Mucosa of descending colon (tissue), 3 donors: ENCODE data around the gene RNF113B. TPM values are rescaled to one million over a fixed set of nuclear protein-coding genes. Genes with fewer than 3 reads are reported as not detected.

ENCODE experiments used
- ATAC-seq: fragments of 200-7000 bp; cut with Tn5 transposase; one replicate; pipeline ENCODE4 v1.9.1; 2020; ENCODE audit warnings: mild to moderate bottlenecking, moderate library complexity
- DNase-seq, 3 donors: peaks; one replicate each; pipeline ENCODE4 v3.0.0-alpha.2; 2020
- H3K36me3 ChIP-seq: fragments of 200-600 bp; one replicate; pipeline ENCODE4 v1.8.0; 2021; ENCODE audit warnings: low read depth, mild to moderate bottlenecking
- H3K4me1 ChIP-seq: fragments of 200-600 bp; one replicate; pipeline ENCODE4 v1.8.0; 2021; ENCODE audit warnings: low read depth, mild to moderate bottlenecking
- H3K4me3 ChIP-seq: fragments of 200-600 bp; one replicate; pipeline ENCODE4 v1.8.0; 2021; ENCODE audit warnings: mild to moderate bottlenecking
- H3K9me3 ChIP-seq: fragments of 200-600 bp; one replicate; pipeline ENCODE4 v1.8.0; 2021; ENCODE audit warnings: mild to moderate bottlenecking
- intact Hi-C, 2 donors: fragments of 100-400 bp; cut with DNase I in 1 of 2; cut with micrococcal nuclease in 1 of 2; formaldehyde crosslinking; loops; one replicate each; pipeline versions ENCODE4 v1.11.0 to v1.11.1; 2022; cut with DNase I, micrococcal nuclease
- total RNA-seq, 3 donors: library from RNA; stranded (reverse); fragmentation: NEBNext Ultra II Directional in 2 of 3; extraction: Animal tissue kit (Norgen Biotek cat#: 25700) in 2 of 3; gene quantifications; one replicate each; pipeline versions ENCODE4 v1.2.1 to v1.2.4, GENCODE V29; 2021 to 2023
- TF ChIP-seq, protein P1 (sequence below): fragments of 200-600 bp; IDR thresholded peaks from one replicate; pipeline ENCODE4 v1.8.0; 2022; ENCODE audit warnings: antibody characterized with exemption, mild to moderate bottlenecking
- donor health status: DM: no; HTN: no; CAD: no; lungs with moderate emphysema.
- donor health status: DM: no; HTN: no; CAD: no.
- donor health status: DM: no; HTN: yes; CAD: no.

The RNF113B gene
- total RNA-seq, 3 donors from 2014 or later = not detected

DNA sequence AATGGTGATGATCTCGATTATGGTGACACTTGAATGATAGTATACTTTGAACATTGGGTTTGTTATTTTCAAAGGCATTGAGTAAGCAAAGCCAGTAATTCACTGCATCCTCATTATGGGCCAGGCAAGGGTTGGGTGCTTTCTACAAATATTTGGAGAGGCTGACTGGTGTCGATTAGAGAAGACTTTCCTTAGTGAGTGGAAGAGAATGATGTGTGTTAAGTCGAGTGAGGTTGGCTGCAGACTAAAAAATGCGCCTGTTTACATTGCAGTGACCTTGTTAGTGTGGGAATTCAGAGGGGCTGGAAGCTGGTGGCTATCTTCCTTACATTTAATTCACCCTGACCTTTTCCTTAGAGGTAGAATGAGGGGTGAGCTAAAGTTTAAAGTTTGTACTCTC is 22.4 kb upstream of the RNF113B start:
- no peak for DNase-seq

DNA sequence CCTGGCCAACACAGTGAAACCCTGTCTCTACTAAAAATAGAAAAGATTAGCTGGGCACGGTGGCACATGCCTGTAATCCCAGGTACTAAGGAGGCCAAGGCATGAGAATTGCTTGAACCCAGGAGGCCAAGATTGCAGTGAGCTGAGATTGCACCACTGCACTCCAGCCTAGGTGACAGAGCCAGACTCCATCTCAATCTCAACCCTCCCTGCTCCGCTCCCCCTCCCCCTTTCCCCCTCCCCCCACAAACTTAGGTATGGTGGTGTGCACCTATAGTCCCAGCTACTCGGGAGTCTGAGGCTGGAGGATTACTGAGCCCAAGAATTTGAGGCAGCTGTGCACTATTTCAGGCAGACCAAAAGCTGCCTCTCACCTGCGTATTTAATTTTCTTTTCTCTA is 21.6 kb upstream of the RNF113B start:
- peaks cover 4% of the 10 kb centered on the region for H3K4me1 ChIP-seq

More for the DNA sequence above, 22.4 kb upstream of the RNF113B start:
- Histone ChIP-seq H3K9me3 (no peaks in the 10 kb centered on the region), H3K4me1 (peaks cover 4% of the 10 kb centered on the region), H3K4me3 (no peak overlapping the region), H3K36me3 (no peaks in the 10 kb centered on the region)
- intact Hi-C loops = no loop called here
- TF ChIP-seq, protein P1, sequence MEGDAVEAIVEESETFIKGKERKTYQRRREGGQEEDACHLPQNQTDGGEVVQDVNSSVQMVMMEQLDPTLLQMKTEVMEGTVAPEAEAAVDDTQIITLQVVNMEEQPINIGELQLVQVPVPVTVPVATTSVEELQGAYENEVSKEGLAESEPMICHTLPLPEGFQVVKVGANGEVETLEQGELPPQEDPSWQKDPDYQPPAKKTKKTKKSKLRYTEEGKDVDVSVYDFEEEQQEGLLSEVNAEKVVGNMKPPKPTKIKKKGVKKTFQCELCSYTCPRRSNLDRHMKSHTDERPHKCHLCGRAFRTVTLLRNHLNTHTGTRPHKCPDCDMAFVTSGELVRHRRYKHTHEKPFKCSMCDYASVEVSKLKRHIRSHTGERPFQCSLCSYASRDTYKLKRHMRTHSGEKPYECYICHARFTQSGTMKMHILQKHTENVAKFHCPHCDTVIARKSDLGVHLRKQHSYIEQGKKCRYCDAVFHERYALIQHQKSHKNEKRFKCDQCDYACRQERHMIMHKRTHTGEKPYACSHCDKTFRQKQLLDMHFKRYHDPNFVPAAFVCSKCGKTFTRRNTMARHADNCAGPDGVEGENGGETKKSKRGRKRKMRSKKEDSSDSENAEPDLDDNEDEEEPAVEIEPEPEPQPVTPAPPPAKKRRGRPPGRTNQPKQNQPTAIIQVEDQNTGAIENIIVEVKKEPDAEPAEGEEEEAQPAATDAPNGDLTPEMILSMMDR = no peak
- peak; percentile 61 for ATAC-seq

DNA sequence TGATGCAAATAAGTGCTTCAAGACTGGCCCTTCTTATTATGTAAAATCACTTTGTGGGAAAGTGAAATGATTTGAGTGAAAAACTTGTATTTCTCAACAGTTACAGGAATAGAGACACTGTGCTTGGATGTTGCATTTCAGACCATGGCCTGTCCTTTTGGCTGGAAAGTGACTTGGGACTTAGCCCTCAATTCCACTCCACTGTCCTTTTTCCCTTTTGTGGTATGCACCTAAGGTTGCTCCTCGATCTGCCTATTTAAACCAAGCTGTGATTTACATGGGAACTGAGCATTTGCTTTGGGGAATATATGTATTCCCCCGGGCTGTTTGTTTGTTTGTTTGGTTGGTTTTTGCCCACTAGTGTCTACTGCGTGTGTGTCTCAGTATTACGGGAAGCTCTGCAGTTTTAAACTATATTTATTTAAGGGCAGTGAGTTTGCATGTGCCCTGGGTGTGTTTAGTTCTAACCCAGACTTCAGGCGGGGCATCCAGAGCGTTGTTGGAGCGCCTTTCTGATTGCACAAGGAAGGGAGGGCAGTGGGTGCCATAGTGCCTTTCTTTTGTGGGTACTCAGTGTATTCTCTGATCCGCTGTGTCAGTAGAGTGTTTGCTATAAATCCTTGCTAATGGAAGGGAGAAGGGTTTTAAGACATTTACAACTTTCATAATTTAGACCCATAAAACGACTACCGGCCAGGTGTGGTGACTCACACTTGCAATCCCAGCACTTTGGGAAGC is 18.2 kb upstream of the RNF113B start:
- intact Hi-C loops = no loop called here
- peak; percentile 86 for ATAC-seq
- TF ChIP-seq, protein P1 = no peak
- peaks cover 9% of the 10 kb centered on the region for H3K4me1 ChIP-seq
- H3K9me3 ChIP-seq = no peaks in the 10 kb centered on the region
- no peaks in the 10 kb centered on the region for H3K36me3 ChIP-seq
- H3K4me3 ChIP-seq = no peak overlapping the region
- peak in 1 of 3 donors; percentile 53 for DNase-seq

More for the DNA sequence above, 21.6 kb upstream of the RNF113B start:
- no peaks in the 10 kb centered on the region for H3K9me3 ChIP-seq
- DNase-seq = no peak
- no peak for ATAC-seq
- H3K4me3 ChIP-seq = no peak overlapping the region
- H3K36me3 ChIP-seq = no peaks in the 10 kb centered on the region
- TF ChIP-seq, protein P1 = no peak
- intact Hi-C loops = no loop called here

DNA sequence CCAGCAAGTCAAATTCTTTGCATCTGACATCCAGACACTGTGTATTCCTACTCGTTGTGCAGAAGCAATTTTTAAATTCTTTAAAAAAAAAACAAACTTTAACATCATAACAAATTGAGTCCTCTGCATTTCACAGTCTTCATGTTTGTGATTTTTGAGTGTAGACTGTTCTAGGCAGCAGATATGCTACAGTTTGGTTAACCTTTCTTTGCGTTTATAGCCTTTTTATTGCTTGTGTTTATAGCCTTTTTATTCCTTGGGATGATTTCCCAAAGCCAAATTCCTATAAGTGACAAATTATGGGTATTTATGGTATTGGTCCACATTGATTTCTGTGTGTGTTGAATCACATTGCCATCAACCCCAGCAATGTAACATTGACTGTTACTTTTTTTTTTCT is 14.9 kb upstream of the RNF113B start:
- H3K4me1 ChIP-seq = peaks cover 9% of the 10 kb centered on the region
- H3K4me3 ChIP-seq = no peak overlapping the region
- peak; percentile 31 for ATAC-seq
- DNase-seq = no peak
- TF ChIP-seq, protein P1 = no peak
- no peaks in the 10 kb centered on the region for H3K9me3 ChIP-seq
- H3K36me3 ChIP-seq = no peaks in the 10 kb centered on the region
- intact Hi-C loops = no loop called here

DNA sequence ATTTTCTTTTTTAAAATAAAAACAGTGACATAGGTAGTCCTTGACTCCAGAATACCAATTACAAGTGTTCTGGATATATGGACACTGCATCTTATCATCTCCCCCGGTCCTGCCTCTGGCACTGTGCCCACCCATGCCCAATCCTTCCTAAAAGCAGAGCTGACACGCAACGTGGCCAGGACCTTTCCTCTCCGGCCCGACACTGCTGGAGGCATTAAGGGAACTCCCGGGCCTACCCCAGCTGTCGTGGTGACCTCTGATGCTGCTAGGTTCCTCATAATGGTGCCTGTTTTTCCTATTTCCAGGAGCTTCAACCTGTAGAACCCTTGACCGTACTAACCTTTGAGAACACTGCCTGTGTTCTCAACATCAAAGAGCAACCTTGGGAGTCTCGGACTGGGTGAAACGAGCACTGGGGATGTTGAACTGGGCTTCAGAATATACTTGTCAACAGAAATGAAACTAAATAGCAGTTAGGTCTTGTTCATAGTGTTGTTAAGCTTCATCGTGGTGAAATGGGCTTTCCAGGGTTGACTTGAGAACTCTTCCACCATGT is 13.9 kb upstream of the RNF113B start:
- intact Hi-C loops = no loop called here

More for the DNA sequence above, 13.9 kb upstream of the RNF113B start:
- Histone ChIP-seq H3K36me3 (no peaks in the 10 kb centered on the region), H3K9me3 (no peaks in the 10 kb centered on the region), H3K4me3 (no peak overlapping the region), H3K4me1 (peaks cover 9% of the 10 kb centered on the region)
- ATAC-seq (no peak), DNase-seq (no peak)
- TF ChIP-seq, protein P1 = no peak
